Measurements from ENCODE around the gene CABLES2. TPM values are rescaled to one million over a fixed set of nuclear protein-coding genes. Genes with fewer than 3 reads are reported as not detected.

The CABLES2 gene
- total RNA-seq, 1 donor from 2014 or later: 18.8 TPM

DNA sequence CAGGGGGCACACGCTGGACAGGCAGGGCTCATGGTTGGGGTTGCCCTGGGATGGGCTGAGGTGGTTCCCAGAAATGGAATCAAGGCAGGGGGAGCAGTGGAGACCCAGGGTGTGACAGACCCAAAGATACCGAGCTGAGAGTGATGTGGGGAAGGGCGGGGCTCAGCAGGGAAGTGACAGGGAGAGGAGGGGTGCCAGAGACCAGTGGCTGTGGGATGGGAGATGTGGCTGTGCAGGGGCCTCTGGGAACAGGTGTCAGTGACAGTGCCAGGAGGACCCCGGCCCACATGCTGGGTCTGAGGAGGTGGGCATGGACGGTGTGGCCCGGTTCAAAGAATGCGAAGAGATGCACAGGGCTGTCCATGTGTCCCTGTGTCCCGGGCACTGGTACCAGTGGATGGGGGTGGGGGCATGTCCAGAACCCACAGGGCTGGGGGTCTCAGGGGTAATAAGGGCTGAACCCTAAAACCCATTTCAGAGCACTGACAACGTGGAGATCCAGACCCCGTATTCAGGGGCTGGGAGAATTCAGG, 1.0 kb downstream of the CABLES2 start:
- intact Hi-C loops (cut with micrococcal nuclease): loop anchor here (5.0 kb wide), 2 partner anchors 211 to 531 kb away; partner anchors contain the start of gene GID8

DNA sequence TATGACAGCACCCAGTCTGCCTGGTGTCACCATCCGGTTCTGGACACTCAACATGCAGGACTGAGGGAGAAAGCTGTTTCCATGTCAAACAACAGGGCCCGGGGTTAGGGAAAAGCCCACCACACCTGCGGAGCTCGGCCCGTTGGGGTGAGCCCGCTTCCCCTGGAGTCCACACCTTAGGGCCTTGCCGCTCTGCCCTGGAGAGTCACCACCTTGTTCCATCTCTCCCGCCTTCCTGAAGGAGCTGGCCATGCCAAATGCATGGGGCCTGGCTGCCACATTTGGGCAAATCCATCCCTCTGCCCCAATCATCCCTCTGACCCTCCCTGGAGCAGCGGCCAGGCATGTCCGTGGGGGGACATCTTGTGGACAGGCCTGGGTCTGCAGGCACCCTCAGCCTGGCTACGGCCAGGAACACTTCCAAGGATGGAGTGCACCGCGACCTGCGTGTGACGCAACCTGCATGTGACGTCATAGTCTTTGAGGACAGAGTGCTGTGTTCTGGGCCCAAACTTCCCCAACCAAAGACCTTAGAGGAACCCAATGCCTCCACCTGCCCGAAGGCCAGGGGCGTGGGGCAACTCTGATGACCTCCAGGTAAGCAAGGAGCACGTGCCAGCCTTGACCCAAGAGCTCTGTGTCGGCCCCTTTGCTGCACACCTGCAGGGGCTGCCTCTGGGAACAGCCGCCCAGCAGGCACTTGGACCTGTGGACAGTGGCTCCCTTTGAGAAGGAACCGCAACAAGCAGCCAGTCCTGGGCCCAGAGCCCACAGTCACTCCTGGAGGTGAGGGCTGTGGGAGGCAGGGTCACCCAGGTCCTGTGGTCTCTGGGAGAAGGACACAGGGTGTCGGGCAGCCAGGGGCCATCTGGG, 1.7 kb downstream of the CABLES2 start:
- intact Hi-C loops (cut with micrococcal nuclease): loop anchor here (5.0 kb wide), 2 partner anchors 212 to 532 kb away; partner anchors contain the start of gene GID8

DNA sequence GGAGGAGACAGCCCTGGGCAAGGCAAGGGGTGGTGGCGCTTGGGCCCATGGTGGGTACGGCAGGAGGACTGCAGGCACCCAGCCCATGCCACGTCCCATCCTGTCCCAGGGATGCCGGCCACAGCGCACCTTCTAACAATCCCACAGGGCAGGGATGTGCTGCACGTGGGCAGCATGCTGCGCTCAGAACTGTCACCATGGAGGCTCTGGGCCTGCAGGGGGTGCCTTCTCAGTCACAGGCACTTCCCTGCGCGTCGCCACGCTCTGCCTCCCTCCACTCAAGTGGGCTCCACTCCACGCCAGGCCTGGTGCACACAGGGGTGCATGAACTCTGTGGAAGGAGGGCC, 2.4 kb downstream of the CABLES2 start:
- intact Hi-C loops (cut with micrococcal nuclease): loop anchor here (5.0 kb wide), 2 partner anchors 213 to 533 kb away; partner anchors contain the start of gene GID8

DNA sequence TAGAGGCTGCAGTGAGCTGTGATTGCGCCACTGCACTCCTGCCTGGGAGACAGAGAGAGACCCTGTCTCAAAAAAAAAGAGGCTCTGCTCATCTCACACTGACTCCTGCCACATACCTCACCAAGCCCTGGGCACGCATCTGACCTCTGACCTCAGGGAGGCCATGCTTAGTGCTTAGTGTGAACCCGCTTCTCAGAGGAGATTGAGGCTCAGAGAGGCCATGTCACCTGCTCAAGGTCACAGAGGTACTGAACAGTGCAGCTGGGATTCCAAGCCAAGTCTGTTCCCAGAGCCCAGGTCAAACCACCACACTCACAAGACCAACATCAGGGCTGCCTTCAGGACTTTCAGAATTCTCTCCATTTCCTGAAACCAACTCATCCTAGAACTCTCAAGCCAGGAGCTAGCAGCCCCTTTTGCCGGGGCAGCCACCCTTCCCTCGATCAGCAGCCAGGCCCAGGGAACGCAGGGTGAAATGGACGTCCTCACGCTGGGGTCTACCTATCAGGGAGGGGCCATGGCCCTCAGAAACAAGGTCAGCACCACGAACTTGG, 2.9 kb downstream of the CABLES2 start:
- intact Hi-C loops (cut with micrococcal nuclease): no loop called here

DNA sequence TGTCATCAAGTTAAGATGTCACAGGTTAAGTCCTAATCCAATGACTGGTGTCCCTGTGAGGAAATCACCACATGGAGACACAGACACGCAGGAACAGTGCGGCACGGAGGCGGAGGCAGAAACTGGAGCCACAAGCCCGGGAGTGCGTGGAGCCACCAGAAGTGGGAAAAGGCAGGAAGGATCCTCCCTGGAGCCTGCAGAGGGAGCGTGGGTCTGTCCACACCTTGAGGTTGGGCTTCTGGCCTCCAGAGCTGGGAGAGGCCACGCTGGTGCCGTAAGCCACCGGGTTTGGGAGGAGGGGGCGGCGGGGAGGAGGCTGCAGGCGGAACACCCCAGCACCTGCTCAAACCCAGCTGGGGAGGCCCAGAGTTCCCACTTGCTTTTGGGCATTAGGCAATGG, 3.8 kb downstream of the CABLES2 start:
- intact Hi-C loops (cut with micrococcal nuclease): no loop called here

DNA sequence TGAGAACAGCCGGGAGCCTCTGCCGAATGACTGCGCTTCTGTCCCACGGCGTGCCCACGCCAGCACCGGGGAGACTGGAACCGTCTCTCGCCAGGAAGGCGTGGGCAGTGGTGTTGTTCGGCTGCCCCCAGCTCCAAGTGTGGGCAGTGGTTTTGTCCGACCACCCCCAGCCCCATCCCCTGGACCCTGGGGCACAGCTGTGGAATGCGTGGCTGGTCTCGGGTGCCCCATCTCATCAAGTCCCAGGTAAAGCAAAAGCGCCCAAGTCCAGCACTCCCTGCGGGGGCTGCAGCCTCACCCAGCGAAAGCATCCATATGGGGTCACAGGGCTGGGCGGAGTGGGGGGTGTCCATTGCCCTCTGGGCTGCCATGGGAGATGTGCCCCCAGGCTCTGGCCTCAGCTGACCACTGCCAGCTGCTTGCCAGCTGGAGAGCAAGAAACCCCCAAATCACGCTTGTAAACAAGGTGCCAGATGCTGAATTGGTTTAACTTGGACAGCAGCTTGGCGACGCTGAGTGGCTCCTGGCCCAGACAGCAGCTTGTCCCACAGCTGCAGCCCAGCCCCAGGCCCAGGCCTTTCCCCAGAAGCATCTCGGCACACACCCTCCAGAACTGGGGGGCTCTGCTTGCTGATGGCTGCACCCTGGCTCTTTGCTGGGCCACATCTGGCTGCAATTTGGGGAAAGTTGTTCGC, 4.5 kb downstream of the CABLES2 start:
- intact Hi-C loops (cut with micrococcal nuclease): no loop called here

DNA sequence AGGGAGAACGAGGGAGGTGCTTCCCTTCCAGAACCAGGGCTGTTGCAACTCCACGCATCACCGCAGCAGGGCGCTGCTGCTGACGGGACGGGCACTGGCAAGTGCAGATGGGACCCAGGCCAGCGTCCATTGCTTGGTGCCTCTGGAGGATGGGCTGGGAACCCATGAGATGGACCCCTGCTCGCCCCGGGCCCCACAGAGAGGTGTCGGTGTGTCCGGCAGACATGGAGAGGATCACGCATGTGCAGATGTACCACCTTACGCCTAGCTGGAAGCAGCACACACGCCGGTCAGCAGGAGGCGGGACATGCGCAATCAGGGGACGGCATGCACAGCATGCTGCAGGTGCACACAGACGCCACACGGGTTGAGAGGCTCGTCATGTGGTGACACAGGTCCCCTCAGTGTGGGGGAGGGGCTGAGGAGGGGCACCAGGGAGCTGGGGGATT, 5.7 kb downstream of the CABLES2 start:
- intact Hi-C loops (cut with micrococcal nuclease): no loop called here

DNA sequence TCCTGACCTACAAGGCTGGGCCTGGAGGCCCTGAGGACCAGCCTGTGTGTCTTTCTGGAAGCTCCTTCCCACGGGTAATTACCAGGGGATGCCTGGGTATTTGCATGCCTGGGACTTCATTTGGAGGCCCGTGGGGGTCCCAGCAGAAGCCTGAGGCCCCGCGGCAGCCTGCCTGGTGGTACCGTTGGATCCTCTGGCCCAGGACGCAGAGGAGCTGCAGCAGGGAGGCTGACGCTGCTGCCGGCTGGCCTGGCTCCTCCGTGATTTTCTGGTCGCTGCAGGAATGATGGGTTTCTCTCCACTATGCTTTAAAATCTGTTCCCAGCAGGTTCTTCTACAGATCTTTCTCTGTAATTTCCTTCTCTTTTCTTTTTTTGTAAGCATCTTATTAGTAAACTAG, 6.5 kb downstream of the CABLES2 start:
- intact Hi-C loops (cut with micrococcal nuclease): no loop called here

DNA sequence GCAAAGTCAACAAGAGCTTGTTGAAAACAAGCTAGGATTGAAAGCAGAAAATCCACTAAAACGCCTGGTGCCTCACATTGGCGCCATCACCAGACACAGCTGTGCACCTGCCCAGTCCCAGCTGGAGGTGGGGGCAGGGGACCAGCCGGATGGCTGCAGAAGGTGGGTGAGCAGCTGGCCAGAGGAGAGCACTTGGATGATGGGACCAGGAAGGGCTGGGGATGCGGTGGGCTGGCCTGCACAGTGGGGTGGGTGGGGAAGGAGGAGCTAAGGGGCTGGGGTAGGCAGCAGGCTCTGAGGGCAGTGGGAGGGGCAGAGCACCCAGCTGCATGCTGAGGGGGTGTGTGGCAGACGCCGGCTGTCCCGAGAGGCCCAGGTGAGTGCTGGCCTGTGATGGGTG, 7.1 kb downstream of the CABLES2 start:
- intact Hi-C loops (cut with micrococcal nuclease): no loop called here

DNA sequence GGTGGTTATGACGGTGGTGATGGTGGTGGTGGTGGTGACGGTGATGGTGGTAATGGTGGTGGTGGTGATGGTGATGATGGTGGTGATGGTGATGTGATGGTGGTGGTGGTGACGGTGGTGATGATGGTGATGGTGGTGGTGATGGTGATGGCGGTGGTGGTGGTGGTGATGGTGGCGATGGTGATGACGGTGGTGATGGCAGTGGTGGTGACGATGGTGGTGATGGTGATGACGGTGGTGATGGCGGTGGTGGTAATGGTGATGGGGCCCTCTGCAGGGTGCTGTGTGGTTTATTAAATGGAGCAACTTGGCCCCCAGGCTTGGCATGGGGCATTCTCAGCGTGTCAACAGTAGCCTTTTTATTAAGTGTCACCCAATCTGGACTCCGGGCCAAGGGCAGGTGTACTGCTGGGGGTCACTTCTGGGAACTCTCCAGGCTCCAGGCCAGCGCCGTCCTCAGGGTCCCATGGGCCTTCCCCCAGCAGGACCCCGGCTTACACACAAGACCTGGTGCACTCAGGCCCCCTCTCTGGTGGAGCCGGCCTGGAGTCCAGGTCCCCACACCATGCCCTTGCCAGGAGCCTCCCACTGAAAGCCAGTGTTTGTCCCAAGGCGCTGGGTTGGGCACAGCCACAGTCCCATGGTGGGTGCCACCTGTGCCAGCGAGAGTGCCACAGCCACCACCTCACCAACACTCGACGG, 8.8 kb downstream of the CABLES2 start:
- intact Hi-C loops (cut with micrococcal nuclease): no loop called here

DNA sequence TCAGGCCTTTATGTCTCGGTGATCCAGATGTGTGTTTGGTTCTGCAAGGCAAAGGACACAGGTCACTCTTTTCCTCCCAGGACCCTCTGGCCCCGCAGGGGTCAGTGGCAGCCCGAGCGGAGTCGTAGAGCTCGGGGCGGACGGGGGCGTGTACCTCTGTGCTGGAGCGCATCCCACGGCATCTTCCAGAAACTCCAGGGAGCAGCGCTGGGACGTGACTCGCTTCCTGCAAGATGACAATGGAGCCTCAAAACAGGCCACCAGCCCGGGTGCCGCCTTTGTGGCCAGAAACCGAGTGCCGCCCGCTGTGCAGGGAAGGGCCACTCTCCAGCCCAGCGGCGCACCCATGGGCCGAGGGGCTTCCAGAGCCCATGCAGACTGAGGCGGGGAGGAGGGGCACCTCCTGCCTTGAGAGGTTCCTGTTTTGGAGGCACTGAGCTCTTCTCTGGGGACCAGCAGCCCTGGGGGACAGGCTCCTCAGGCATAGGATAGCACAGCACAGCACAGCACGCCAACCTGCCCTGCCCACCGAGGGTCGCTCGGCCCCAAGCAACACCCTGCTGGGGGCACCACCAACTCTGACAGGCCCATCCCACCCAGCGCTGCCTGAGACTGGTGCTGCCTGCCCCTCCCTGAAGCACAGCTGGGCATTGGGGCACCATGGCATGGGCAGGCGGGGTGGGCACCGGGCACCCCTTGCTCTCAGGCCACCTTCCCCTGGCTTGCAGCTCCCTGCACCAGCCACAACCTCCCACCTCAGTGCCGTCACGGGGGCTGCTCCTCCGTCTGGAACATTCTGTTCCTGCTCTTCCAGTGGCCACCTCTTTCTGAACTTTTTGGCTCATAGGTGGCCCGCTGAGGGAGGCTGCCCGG, 10.5 kb downstream of the CABLES2 start:
- intact Hi-C loops (cut with micrococcal nuclease): no loop called here

DNA sequence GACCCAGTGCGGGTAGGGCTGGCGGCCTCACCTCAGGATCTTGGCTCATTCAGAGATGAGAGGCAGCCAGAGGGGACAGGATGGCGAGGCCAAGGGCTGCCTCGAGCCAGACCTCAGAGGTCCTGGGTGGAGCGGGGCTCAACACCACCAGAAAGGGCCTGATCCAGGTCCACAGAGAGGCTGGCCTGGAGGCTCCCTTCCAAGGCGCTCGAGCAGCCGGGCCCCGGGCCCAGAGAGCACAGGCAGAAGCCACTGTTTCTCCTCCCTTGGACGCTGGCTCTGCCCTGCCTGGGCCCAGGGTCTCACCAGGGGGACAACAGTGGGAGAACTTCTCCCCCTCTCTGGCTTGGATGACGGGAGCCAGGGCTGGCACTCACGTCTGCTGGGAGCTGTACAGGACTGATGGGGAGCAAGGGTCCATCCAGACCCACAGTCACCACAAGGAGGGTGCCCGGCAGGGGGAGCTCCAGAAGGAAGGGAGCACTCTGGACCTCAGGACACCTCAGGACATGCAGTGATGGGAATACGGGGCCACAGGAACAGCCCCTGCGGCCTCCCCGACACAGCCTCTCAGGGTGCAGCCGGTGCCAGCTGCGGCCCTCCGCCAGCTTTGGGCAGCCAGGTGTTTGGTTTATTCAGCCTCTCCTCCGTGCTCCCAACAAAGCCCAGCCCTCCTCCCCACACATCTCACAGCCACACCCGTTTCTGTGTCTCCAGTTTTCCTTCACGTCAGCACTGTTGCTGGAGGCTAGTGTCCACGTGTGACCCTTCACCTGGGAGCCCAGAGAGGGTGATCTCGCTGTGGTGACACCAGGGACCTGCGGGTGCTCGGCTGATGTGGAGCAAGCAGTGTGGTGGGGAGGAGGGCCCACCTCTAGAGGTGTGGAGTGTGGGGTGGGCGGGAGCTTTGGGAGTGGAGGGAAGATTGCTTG, 11.5 kb downstream of the CABLES2 start:
- intact Hi-C loops (cut with micrococcal nuclease): no loop called here

DNA sequence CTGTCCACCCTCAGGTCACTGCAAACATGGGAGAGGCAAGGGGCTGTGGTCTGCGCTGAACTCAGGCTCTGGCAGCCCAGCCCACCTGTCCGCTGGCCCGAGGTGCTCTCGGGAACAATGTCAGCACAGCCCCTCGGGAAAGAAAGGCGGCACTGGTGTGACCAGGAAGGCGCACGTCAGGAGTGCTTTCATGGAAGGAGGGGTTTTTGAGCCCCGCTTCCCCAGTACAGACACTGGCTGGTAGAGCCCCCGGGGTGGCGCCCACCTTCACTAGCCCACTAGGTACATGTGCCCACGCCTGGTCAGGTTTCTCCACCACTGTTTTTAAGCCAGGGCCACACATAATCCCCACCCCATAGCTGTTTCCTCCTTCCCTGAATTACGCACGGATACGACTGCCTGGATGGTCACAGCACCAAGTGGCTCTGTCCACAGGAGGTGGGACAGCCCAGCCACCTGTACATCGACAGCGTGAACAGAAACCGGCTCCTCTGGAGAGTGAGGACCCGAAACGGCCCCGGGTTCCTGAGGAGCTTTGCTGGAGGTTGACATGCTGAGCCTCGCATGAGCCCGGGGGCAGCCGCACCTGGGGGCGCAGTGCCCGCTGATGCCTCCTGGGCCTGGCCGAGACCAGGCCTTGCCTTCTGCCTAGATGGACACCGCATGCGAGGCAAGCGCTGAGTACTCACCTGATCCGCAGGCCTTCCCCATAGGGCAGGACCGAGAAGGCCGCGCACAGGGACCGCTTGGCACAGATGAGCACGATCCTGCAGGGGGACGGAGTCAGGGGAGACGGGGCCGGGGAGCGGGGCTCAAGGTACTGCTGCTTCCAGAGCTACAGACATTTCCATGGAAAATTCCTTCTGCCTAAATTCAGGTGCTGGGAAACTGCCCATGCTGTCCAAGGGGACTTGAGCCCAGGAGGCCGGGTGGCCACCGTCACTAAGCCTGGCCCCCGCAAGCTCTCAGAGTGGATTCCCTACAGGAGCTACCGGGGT, 12.5 kb downstream of the CABLES2 start:
- intact Hi-C loops (cut with micrococcal nuclease): no loop called here

DNA sequence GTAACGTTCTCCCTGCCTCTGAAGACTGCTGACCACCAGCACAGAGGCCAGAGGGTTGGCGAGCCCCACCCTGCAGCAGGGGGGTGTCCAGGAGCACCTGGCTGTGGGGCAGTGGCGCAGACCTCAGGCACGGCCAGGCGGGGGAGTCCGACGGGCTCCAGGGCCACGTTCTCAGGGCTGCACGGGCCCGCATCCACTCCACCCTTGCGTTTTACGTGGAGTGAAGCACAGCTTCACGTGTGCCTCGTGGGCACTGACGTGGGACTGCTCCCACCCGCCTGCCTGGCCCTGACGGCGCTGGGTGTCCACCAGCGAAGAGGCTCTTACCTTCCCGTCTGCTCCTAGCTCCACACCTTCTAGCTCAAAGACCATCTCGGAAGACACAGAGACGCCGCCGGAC, 13.3 kb downstream of the CABLES2 start:
- intact Hi-C loops (cut with micrococcal nuclease): no loop called here

DNA sequence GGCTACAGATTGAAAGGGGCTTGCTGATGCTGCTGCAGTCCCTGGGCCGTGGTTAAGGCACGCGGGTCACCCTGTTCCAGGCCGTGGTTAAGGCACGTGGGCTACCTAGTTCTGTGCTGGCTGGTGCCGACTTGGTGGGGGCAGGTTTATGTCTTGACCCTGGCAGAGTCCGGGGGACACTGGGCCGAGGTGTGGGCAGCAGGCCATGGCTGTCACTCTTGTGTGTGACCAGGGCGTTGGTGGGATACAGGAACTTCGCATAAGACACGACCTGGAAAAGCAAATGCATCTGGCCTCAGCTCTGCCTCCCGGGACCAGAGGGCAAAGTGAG, 13.8 kb downstream of the CABLES2 start:
- intact Hi-C loops (cut with micrococcal nuclease): no loop called here

DNA sequence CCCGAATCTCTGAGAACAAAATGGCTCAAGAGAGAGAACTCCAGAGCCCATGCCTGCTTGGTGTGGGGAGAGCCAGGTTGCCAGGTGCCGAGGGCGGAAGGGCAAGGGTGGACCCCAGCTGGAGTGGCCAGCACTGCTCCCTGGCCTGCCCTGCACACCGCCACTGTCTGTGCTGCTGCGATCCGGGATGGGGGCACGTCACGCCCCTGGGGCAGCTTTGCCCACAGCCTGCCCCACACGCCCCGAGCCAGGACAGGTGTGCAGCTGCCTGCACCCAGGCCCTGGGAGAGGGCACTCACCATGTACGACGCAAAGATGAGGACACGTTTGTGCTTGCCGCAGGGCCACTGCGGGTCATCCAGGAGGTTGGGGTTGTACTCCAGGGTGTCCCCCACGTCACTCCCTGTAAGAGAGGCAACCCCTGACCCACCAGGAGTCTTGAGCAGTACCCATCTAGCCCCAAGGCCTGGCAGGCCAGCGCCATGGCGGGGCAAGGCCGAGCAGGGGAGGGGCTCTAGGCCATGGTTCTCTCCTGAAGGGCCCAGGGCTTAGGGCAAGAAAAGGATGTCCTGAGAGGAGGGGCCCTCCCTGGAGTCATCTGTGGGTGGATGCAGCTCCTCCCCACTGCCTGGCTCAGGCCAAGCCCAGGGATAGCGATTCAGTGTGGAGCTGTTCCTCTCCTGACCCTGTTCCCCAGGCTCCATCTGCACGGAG, 14.3 kb downstream of the CABLES2 start:
- intact Hi-C loops (cut with micrococcal nuclease): no loop called here

DNA sequence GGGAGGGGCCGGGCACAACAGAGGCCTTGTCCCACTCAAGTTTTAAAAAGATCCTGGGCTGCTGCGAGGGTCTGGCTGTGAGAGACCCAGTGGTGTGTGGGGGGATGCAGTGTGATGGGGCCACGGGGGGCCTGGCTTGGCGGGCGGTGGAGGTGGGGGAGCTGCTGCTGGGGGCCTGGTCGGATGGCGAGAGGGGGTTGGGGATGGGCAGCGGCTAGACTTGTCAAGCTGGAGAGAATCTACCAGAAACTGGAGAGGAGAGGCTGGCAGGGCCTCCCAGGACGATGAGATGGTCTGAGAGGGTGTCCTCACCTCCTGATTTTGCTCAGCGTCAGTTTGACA, 15.0 kb downstream of the CABLES2 start:
- intact Hi-C loops (cut with micrococcal nuclease): no loop called here

Data from T-helper 1 cell treated with Interleukin-12 subunit alpha and Interleukin-12 subunit beta and Interleukin-4 antibody, amounts not matched to agents 30 ng/mL and 1 ng/mL, for 36 hours (primary cell).